ENCODE data around the gene PXN. TPM values are rescaled to one million over a fixed set of nuclear protein-coding genes. Genes with fewer than 3 reads are reported as not detected.

PXN gene
- total and polyA plus RNA-seq, 2 of the 13 experiments (the other 11 are each of a cell fraction or from before 2014, with no cell fraction given): 13.6 to 14.2 TPM

- TF ChIP-seq NR0B2 (CRISPR knock-in tag; IDR thresholded peaks at IDR 0.05): no peak
- TF ChIP-seq YY1 (IDR thresholded peaks at IDR 0.05; ENCODE audit: insufficient read depth, insufficient replicate concordance, low read depth, low read length): no peak
- no peak for TF ChIP-seq RARG (CRISPR knock-in tag; IDR thresholded peaks at IDR 0.05; ENCODE audit: low read depth)
- TF ChIP-seq CEBPG (CRISPR knock-in tag; IDR thresholded peaks at IDR 0.05): peak; percentile 46; the same call in 1 of the 2 replicates
- TF ChIP-seq ZNF577 (CRISPR knock-in tag; IDR thresholded peaks at IDR 0.05; ENCODE audit: borderline replicate concordance, low read depth): no peak
- TF ChIP-seq ZNF292 (CRISPR knock-in tag; IDR thresholded peaks at IDR 0.05; ENCODE audit: borderline replicate concordance, low read depth): no peak
- TF ChIP-seq ZKSCAN5 (CRISPR knock-in tag; IDR thresholded peaks at IDR 0.05): no peak
- 0 out of 2 replicates have a peak, but pooled peaks have one; percentile 36 for TF ChIP-seq SP140L (CRISPR knock-in tag; IDR thresholded peaks at IDR 0.05; ENCODE audit: borderline replicate concordance)
- TF ChIP-seq RFXAP (CRISPR knock-in tag; IDR thresholded peaks at IDR 0.05; ENCODE audit: borderline replicate concordance): peak; percentile 42; the same call in 1 of the 2 replicates
- no peak for TF ChIP-seq TOPORS (CRISPR knock-in tag; IDR thresholded peaks at IDR 0.05)
- no peak for TF ChIP-seq ISX (CRISPR knock-in tag; conservative IDR thresholded peaks at IDR 0.05)
- TF ChIP-seq SRF (IDR thresholded peaks at IDR 0.05; ENCODE audit: low read depth, low read length): no peak
- no peak for TF ChIP-seq KDM1A (CRISPR knock-in tag; IDR thresholded peaks at IDR 0.05)
- TF ChIP-seq ATF7 (IDR thresholded peaks at IDR 0.05): peak; percentile 60
- TF ChIP-seq ATF7 (CRISPR knock-in tag; IDR thresholded peaks at IDR 0.05): no peak
- TF ChIP-seq ZNF775 (CRISPR knock-in tag; IDR thresholded peaks at IDR 0.05; ENCODE audit: borderline replicate concordance): peak; percentile 39; the same call in 1 of the 2 replicates
- TF ChIP-seq ZNF383 (CRISPR knock-in tag; IDR thresholded peaks at IDR 0.05; ENCODE audit: borderline replicate concordance): no peak
- TF ChIP-seq ZNF761 (CRISPR knock-in tag; conservative IDR thresholded peaks at IDR 0.05): 0 out of 2 replicates have a peak, but pooled peaks have one; percentile 62
- TF ChIP-seq MBNL3 (CRISPR knock-in tag; conservative IDR thresholded peaks at IDR 0.05): no peak
- peak; percentile 66; the same call in 1 of the 2 replicates for TF ChIP-seq ZNF350 (CRISPR knock-in tag; IDR thresholded peaks at IDR 0.05; ENCODE audit: borderline replicate concordance, low read depth)
- TF ChIP-seq SRY (CRISPR knock-in tag; IDR thresholded peaks at IDR 0.05): no peak
- peak; percentile 28; the same call in 1 of the 2 replicates for TF ChIP-seq MIXL1 (CRISPR knock-in tag; IDR thresholded peaks at IDR 0.05)
- peak; percentile 73 for TF ChIP-seq GATAD1 (CRISPR knock-in tag; IDR thresholded peaks at IDR 0.05)
- TF ChIP-seq AHR (CRISPR knock-in tag; IDR thresholded peaks at IDR 0.05): no peak
- TF ChIP-seq ATF3 (CRISPR knock-in tag; IDR thresholded peaks at IDR 0.05): no peak
- TF ChIP-seq PTBP1 (IDR thresholded peaks at IDR 0.05; ENCODE audit: low read depth, low read length, poor library complexity, severe bottlenecking): no peak
- TF ChIP-seq ZFY (CRISPR knock-in tag; IDR thresholded peaks at IDR 0.05): 0 out of 2 replicates have a peak, but pooled peaks have one; percentile 8
- TF ChIP-seq ZKSCAN8 (CRISPR knock-in tag; IDR thresholded peaks at IDR 0.05; ENCODE audit: borderline replicate concordance): 0 out of 2 replicates have a peak, but pooled peaks have one; percentile 25
- peak; percentile 20; the same call in 1 of the 2 replicates for TF ChIP-seq NR2F6 (IDR thresholded peaks at IDR 0.05)
- 0 out of 2 replicates have a peak, but pooled peaks have one; percentile 30 for TF ChIP-seq NR2F6 (CRISPR knock-in tag; IDR thresholded peaks at IDR 0.05)
- no peak for TF ChIP-seq ZSCAN25 (CRISPR knock-in tag; IDR thresholded peaks at IDR 0.05)
- TF ChIP-seq KLF16 (CRISPR knock-in tag; IDR thresholded peaks at IDR 0.05): peak in 1 of 2 experiments; percentile 37; a peak in 1 of 4 replicates
These were observed 36.7 kb upstream of the PXN start, which contains the start of gene SIRT4 (continued) for GRCh38 chr12:120301962-120302815.

Data from HepG2 (cell line).